H9 (cell line): ENCODE results near the gene JAG1. TPM values are rescaled to one million over a fixed set of nuclear protein-coding genes. Genes with fewer than 3 reads are reported as not detected.
A peak's percentile ranks its signal among the peaks of the same experiment; 100 is the strongest.

Source experiments
- DNase-seq: peaks from one replicate; pipeline ENCODE4 v3.0.0-alpha.2; 2017
- H2AFZ ChIP-seq: one replicate; pipeline ENCODE4 v1.6.1; 2013; ENCODE audit warnings: mild to moderate bottlenecking, low read length, control low read depth, moderate library complexity
- H2AK5ac ChIP-seq: 2 replicates; pipeline ENCODE4 v1.6.1; 2013; ENCODE audit warnings: low read length, control low read depth, mixed read lengths; ENCODE audit not compliant: insufficient read length
- H2BK120ac ChIP-seq: one replicate; pipeline ENCODE4 v1.6.1; 2013; ENCODE audit warnings: low read depth, mild to moderate bottlenecking, low read length, control low read depth, inconsistent platforms; ENCODE audit not compliant: poor library complexity, severe bottlenecking
- H2BK12ac ChIP-seq: 2 replicates; pipeline ENCODE4 v1.6.1; 2013; ENCODE audit warnings: low read length, control low read depth, mixed read lengths, low read depth; ENCODE audit not compliant: insufficient read length
- H2BK15ac ChIP-seq: 2 replicates; pipeline ENCODE4 v1.6.1; 2013; ENCODE audit warnings: low read depth, low read length, control low read depth
- H2BK20ac ChIP-seq: one replicate; pipeline ENCODE4 v1.6.1; 2013; ENCODE audit warnings: low read depth, mild to moderate bottlenecking, low read length, control low read depth, inconsistent platforms; ENCODE audit not compliant: poor library complexity, severe bottlenecking
- H2BK5ac ChIP-seq: 2 replicates; pipeline ENCODE4 v1.6.1; 2013; ENCODE audit warnings: low read length, control low read depth, mixed read lengths; ENCODE audit not compliant: insufficient read length
- H3K14ac ChIP-seq: 2 replicates; pipeline ENCODE4 v1.6.1; 2013; ENCODE audit warnings: low read length, control low read depth; ENCODE audit not compliant: insufficient read depth
- H3K18ac ChIP-seq: 2 replicates; pipeline ENCODE4 v1.6.1; 2013; ENCODE audit warnings: low read depth, mild to moderate bottlenecking, mixed read lengths, low read length, control low read depth; ENCODE audit not compliant: insufficient read length
- H3K23ac ChIP-seq: 2 replicates; pipeline ENCODE4 v1.6.1; 2013; ENCODE audit warnings: low read length, control low read depth, mixed read lengths, low read depth; ENCODE audit not compliant: insufficient read length
- H3K23me2 ChIP-seq: 2 replicates; pipeline ENCODE4 v1.6.1; 2013; ENCODE audit warnings: low read depth, mild to moderate bottlenecking, mixed read lengths, low read length, control low read depth; ENCODE audit not compliant: insufficient read length, poor library complexity, severe bottlenecking
- H3K27ac ChIP-seq: 2 replicates; pipeline ENCODE4 v1.5.1; 2013; ENCODE audit warnings: low read length, control low read depth, mixed read lengths, low read depth; ENCODE audit not compliant: insufficient read length
- H3K27me3 ChIP-seq: 2 replicates; pipeline ENCODE4 v1.6.1; 2013; ENCODE audit warnings: low read length, control low read depth, inconsistent platforms; ENCODE audit not compliant: insufficient read depth
- H3K4ac ChIP-seq: 2 replicates; pipeline ENCODE4 v1.6.1; 2013; ENCODE audit warnings: low read depth, mild to moderate bottlenecking, control low read depth, inconsistent platforms, low read length, moderate library complexity
- H3K4me1 ChIP-seq: 2 replicates; pipeline ENCODE4 v1.6.1; 2013; ENCODE audit warnings: low read length, control low read depth, inconsistent platforms; ENCODE audit not compliant: insufficient read depth
- H3K4me2 ChIP-seq: 2 replicates; pipeline ENCODE4 v1.6.1; 2013; ENCODE audit warnings: low read length, control low read depth, mixed read lengths; ENCODE audit not compliant: insufficient read length, insufficient read depth
- H3K56ac ChIP-seq: 2 replicates; pipeline ENCODE4 v1.6.1; 2013; ENCODE audit warnings: low read depth, mild to moderate bottlenecking, mixed read lengths, low read length, control low read depth; ENCODE audit not compliant: insufficient read length
- H3K79me1 ChIP-seq: 2 replicates; pipeline ENCODE4 v1.6.1; 2013; ENCODE audit warnings: low read depth, mild to moderate bottlenecking, moderate library complexity, low read length, control low read depth, inconsistent platforms; ENCODE audit not compliant: insufficient read depth, poor library complexity, severe bottlenecking
- H3K79me2 ChIP-seq: 2 replicates; pipeline ENCODE4 v1.6.1; 2013; ENCODE audit warnings: low read length, control low read depth, inconsistent platforms; ENCODE audit not compliant: insufficient read depth
- H3K9ac ChIP-seq: 2 replicates; pipeline ENCODE4 v1.6.1; 2013; ENCODE audit warnings: low read length, control low read depth, mixed read lengths; ENCODE audit not compliant: insufficient read length; ENCODE audit errors: extremely low read depth
- H3K9me3 ChIP-seq: one replicate; pipeline ENCODE4 v1.6.1; 2013; ENCODE audit warnings: low read depth, low read length, inconsistent platforms; ENCODE audit not compliant: control insufficient read depth
- H3T11ph ChIP-seq: one replicate; pipeline ENCODE4 v1.6.1; 2013; ENCODE audit warnings: mild to moderate bottlenecking, low read length, control low read depth, inconsistent platforms
- H4K20me1 ChIP-seq: one replicate; pipeline ENCODE4 v1.6.1; 2013; ENCODE audit not compliant: control insufficient read depth, insufficient read length, insufficient read depth
- H4K5ac ChIP-seq: 2 replicates; pipeline ENCODE4 v1.6.1; 2013; ENCODE audit warnings: low read depth, mild to moderate bottlenecking, mixed read lengths, low read length, control low read depth; ENCODE audit not compliant: insufficient read length
- H4K8ac ChIP-seq: replicated peaks from 2 replicates; pipeline ENCODE4 v1.6.1; 2013; ENCODE audit warnings: low read length, control low read depth, mixed read lengths, low read depth; ENCODE audit not compliant: insufficient read length
- H4K91ac ChIP-seq: 2 replicates; pipeline ENCODE4 v1.6.1; 2013; ENCODE audit warnings: low read depth, mild to moderate bottlenecking, moderate library complexity, mixed read lengths, low read length, control low read depth; ENCODE audit not compliant: insufficient read length
- H3K27ac Mint-ChIP-seq, 3 experiments: 2 replicates in 2 of 3; 3 replicates in 1 of 3; pipeline ENCODE4 v1.8.0; 2020 to 2021; ENCODE audit warnings: mixed read lengths in 3 of 3, mild to moderate bottlenecking in 1 of 3, moderate library complexity in 1 of 3
- H3K27me3 Mint-ChIP-seq: 2 replicates; pipeline ENCODE4 v1.8.0; 2021; ENCODE audit warnings: low read depth, mild to moderate bottlenecking, moderate library complexity, mixed read lengths
- H3K36me3 Mint-ChIP-seq, 3 experiments: 2 replicates in 2 of 3; 3 replicates in 1 of 3; pipeline ENCODE4 v1.8.0; 2020 to 2021; ENCODE audit warnings: low read depth in 3 of 3, mixed read lengths in 3 of 3; ENCODE audit not compliant: insufficient read depth in 1 of 3
- H3K4me1 Mint-ChIP-seq, 2 experiments: 2 replicates each; pipeline ENCODE4 v1.8.0; 2020; ENCODE audit warnings: mixed read lengths in 2 of 2
- H3K4me3 Mint-ChIP-seq, 2 experiments: 2 replicates in 1 of 2; 3 replicates in 1 of 2; pipeline ENCODE4 v1.8.0; 2020 to 2021; ENCODE audit warnings: mild to moderate bottlenecking in 2 of 2, mixed read lengths in 2 of 2, moderate library complexity in 1 of 2
- H3K9me3 Mint-ChIP-seq, 2 experiments: 2 replicates in 1 of 2; 3 replicates in 1 of 2; pipeline ENCODE4 v1.8.0; 2020; ENCODE audit warnings: mild to moderate bottlenecking in 2 of 2, mixed read lengths in 2 of 2, moderate library complexity in 1 of 2
- CTCF ChIP-seq: fragments of 200-600 bp; sonication (generic); conservative IDR thresholded peaks from 3 replicates; pipeline ENCODE4 v1.8.0; 2021; ENCODE audit warnings: antibody characterized with exemption, mild to moderate bottlenecking
- WGBS: extraction: QIAGEN DNeasy Blood & Tissue Kit; methylation state at CpG from one replicate; pipeline ENCODE4 v1.1.7; 2013; ENCODE audit warnings: missing lambda C conversion rate, low lambda C conversion rate, mixed read lengths; ENCODE audit not compliant: insufficient read length; ENCODE audit errors: extremely low coverage; 5-methylcytosine and 5-hydroxymethylcytosine counted together
- total RNA-seq: library from RNA; stranded (reverse); gene quantifications from 2 replicates; pipeline ENCODE4 v1.2.1, GENCODE V29; 2021

JAG1 gene
- total RNA-seq, 1 experiment from 2014 or later: 58.1 TPM

DNA sequence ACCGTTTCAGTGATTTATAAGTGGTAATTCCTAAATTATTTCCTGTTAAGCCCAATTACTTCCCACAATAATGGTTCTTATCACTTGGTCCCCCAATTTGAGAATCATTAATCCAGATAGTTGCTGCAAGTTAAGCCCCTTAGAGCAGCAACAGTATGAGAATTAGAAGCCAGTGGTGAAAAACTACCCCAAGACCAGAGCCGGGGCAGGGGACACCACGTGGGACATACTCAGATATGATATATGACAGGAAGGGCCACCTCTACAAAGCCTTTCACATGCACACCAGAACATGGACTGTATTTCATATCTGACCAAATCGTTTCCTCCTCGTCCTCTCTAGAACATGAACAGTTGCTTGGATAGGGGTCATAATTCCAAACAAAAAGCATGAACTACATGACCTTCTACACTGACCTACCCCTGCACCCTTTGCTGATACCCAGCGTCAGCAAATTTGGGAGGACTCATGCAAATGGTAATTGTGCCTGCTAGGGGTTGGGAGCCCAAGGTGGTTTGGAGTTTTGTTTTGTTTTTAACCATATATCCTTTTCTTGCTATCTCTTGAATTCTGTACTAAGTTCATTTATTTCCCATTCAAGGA lies 3.9 kb downstream of the JAG1 start:
- Histone ChIP-seq H2BK120ac (no peak overlapping the region), H3K27me3 (no peaks in the 10 kb centered on the region), H3K23me2 (peaks cover 21% of the 10 kb centered on the region), H3K18ac (no peak overlapping the region), H3K4ac (no peak overlapping the region), H3K9ac (no peak overlapping the region), H2BK12ac (no peak overlapping the region), H3K79me2 (peaks cover 8% of the 10 kb centered on the region; the same call in 1 of the 2 replicates), H3T11ph (no peak overlapping the region), H3K27ac (no peak overlapping the region), H2BK15ac (no peak overlapping the region), H3K79me1 (no peaks in the 10 kb centered on the region), H3K4me1 (peaks cover 23% of the 10 kb centered on the region), H2AFZ (no peak overlapping the region), H2BK20ac (no peak overlapping the region), H4K8ac (no peak overlapping the region), H3K4me2 (no peak overlapping the region), H4K91ac (no peak overlapping the region), H3K56ac (no peak overlapping the region), H4K20me1 (no peaks in the 10 kb centered on the region), H2BK5ac (no peak overlapping the region), H3K23ac (no peak overlapping the region), H4K5ac (no peak overlapping the region), H3K14ac (no peak overlapping the region), H3K9me3 (no peaks in the 10 kb centered on the region), H2AK5ac (no peak overlapping the region)
- Mint-ChIP-seq H3K27ac (peak overlapping the region in 1 of 3 experiments; percentile 79; a peak in 1 of 7 replicates), H3K4me3 (peak overlapping the region; percentile 85 to 93; a peak in 3 of 5 replicates), H3K4me1 (peaks cover 62 to 67% of the 10 kb centered on the region in 2 experiments), H3K36me3 (peaks cover 12 to 43% (median 15%) of the 10 kb centered on the region in 3 experiments), H3K9me3 (no peaks in the 10 kb centered on the region; a peak in 1 of 5 replicates), H3K27me3 (no peaks in the 10 kb centered on the region; the same call in 1 of the 2 replicates)
- TF ChIP-seq CTCF: no peak
- DNase-seq: no peak
- WGBS: no CpG with 5 or more reads among the region's 6 CpGs
